ENCODE data around the gene KIF1A. TPM values are rescaled to one million over a fixed set of nuclear protein-coding genes. Genes with fewer than 3 reads are reported as not detected.

The KIF1A gene
- total RNA-seq, 1 donor from 2014 or later = 0.24 TPM

- intact Hi-C loops (cut with DNase I) = no loop called here
- H3K9me3 ChIP-seq = no peaks in the 10 kb centered on the region
- ATAC-seq = no peak
These were observed 7.7 kb downstream of the KIF1A start for GRCh38 chr2:240812301-240812680.

DNA sequence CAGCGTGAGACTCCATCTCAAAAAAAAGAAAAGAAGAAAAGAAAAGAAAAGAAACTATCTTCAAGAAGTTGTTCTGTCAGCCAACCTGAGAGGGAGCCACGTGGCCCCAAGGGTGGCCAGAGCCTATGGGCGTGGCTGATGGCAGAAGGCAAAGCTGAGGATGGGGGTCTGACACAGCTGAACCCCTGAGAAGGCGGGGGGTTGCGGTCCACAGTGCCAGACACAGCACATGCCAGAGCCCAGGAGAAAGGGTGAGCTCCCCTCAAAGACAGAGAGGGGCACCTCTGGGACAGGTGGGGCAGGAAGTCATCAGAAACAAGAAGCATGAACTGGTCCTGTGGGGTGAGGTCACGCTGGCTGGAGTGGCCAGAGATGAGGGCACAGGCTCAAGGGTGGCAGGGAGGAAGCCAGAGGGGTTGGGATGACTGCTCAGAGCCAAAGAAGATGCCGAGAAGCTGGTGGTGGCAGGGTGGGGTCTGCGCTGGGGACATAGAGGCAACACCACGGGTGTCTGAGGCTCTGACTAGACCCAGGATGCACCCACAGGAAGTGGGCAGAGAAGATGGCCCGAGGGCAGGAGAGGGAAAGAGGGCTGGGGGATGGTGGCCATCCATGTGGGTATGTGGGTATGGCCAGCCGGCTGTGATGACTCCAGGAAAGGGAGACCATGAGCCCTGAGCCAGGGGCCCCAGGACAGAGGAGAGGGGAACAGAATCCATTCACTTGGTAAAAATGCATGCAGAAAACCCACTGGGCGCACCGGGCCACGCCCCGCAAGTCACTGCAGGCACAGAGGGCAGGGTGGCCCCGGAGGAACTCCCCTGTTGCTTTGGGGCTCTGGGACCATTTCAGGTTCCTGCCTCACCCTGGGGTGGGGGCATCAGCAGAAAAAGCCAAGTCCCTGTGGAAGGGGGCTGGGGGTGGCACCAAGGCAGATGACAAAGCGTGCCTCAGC lies 8.4 kb downstream of the KIF1A start:
- Histone ChIP-seq H3K27me3 (ENCODE audit: low read depth) (peaks cover under 1% of the 10 kb centered on the region), H3K4me3 (no peak overlapping the region), H3K27ac (no peak overlapping the region), H3K36me3 (no peaks in the 10 kb centered on the region), H3K9me3 (no peaks in the 10 kb centered on the region), H3K4me1 (no peaks in the 10 kb centered on the region)
- ATAC-seq (no peak), DNase-seq (peak; percentile 34)
- intact Hi-C loops (cut with DNase I) = no loop called here
- TF ChIP-seq CTCF (IDR thresholded peaks at IDR 0.05) = no peak

More at GRCh38 chr2:240812301-240812680, 7.7 kb downstream of the KIF1A start:
- H3K27ac ChIP-seq = no peak overlapping the region
- TF ChIP-seq CTCF (IDR thresholded peaks at IDR 0.05) = no peak
- no peak overlapping the region for H3K4me3 ChIP-seq
- H3K4me1 ChIP-seq = no peaks in the 10 kb centered on the region
- H3K27me3 ChIP-seq (ENCODE audit: low read depth) = peaks cover 7% of the 10 kb centered on the region
- no peaks in the 10 kb centered on the region for H3K36me3 ChIP-seq
- DNase-seq = peak; percentile 14

DNA sequence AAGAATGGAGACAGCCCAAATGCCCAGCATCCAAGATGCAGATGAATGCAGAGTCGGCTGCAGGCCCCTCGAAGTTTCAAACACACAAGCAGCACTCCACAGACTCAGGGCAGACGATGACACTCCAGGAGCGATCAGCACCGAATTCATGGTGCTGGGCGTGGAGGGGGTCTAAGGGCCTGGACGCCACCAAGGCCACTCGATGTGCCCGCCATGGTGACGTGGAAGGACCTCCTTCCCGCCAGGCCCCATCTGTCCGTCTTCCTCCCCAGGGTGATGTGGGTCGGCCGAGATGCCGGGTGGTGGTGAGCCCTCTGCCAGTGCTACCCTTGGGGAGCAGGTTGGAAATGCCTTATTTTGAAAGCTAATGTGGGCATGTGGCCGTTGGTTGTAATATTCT lies 9.4 kb downstream of the KIF1A start:
- DNase-seq = peak; percentile 24
- intact Hi-C loops (cut with DNase I) = no loop called here
- Histone ChIP-seq H3K36me3 (no peaks in the 10 kb centered on the region), H3K27ac (no peak overlapping the region), H3K9me3 (no peaks in the 10 kb centered on the region), H3K27me3 (ENCODE audit: low read depth) (no peaks in the 10 kb centered on the region), H3K4me1 (no peaks in the 10 kb centered on the region), H3K4me3 (no peak overlapping the region)
- no peak for TF ChIP-seq CTCF (IDR thresholded peaks at IDR 0.05)
- no peak for ATAC-seq

DNA sequence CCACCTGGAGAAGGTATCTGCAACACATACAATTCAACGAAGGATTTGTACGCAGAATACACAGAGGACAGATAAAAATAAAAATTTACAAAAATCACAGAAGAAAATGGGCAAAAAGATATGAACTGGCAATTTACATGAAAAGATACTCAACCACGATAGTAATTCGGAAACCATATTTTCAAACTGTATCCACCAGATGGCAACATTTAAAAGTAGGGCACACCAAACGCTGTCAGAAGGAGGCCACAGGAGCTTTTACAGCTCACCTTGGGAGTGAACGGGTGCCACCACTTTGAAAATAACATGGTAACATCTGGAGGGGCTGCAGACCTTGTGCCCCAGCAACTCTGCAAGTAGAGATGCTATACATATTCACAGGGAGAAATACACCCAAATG lies 9.8 kb downstream of the KIF1A start:
- Histone ChIP-seq H3K4me3 (no peak overlapping the region), H3K9me3 (no peaks in the 10 kb centered on the region), H3K36me3 (no peaks in the 10 kb centered on the region), H3K27me3 (ENCODE audit: low read depth) (no peaks in the 10 kb centered on the region), H3K4me1 (no peaks in the 10 kb centered on the region), H3K27ac (no peak overlapping the region)
- no peak for TF ChIP-seq CTCF (IDR thresholded peaks at IDR 0.05)
- no peak for DNase-seq
- no peak for ATAC-seq
- intact Hi-C loops (cut with DNase I) = no loop called here

GRCh38 chr2:240809276-240809675 lies 10.7 kb downstream of the KIF1A start:
- intact Hi-C loops (cut with DNase I) = no loop called here
- no peak overlapping the region for H3K4me3 ChIP-seq
- no peak overlapping the region for H3K27ac ChIP-seq
- no peak for TF ChIP-seq CTCF (IDR thresholded peaks at IDR 0.05)
- H3K9me3 ChIP-seq = no peaks in the 10 kb centered on the region
- no peaks in the 10 kb centered on the region for H3K27me3 ChIP-seq (ENCODE audit: low read depth)
- H3K4me1 ChIP-seq = no peaks in the 10 kb centered on the region
- DNase-seq (no peak), ATAC-seq (no peak)
- no peaks in the 10 kb centered on the region for H3K36me3 ChIP-seq

All from lower lobe of right lung (tissue), 2 donors.